K562 (cell line): ENCODE data around the gene EHBP1. TPM values are rescaled to one million over a fixed set of nuclear protein-coding genes. Genes with fewer than 3 reads are reported as not detected.
A peak's percentile ranks its signal among the peaks of the same experiment; 100 is the strongest.

Source experiments
- ATAC-seq: fragments of 200-7000 bp; cut with Tn5 transposase; 3 replicates; pipeline ENCODE4 v1.9.1; 2020; ENCODE audit warnings: moderate library complexity
- BruUV-seq: library from RNA; stranded (reverse); fragments of 400-500 nt; replicated peaks from 2 replicates; lab custom pipeline; 2021; lab: Mats Ljungman, UMichigan
- CTCF ChIA-PET: fragments of 300-600 bp; formaldehyde crosslinking; extraction: SDS; loops from one replicate; lab custom pipeline; 2021; ENCODE audit warnings: low intra/inter-chr PET ratio; lab: Yijun Ruan, JAX
- POLR2A ChIA-PET: fragments of 300-600, 350-650 bp; sonication (Branson Sonifier 250); formaldehyde crosslinking; extraction: SDS; loops from one replicate; lab custom pipeline; 2021; ENCODE audit warnings: antibody characterized with exemption, inconsistent platforms; lab: Yijun Ruan, JAX
- DNase-seq, 4 experiments: peaks; one replicate each; pipeline versions ENCODE4 v3.0.0 to v3.0.0-alpha.2; 2011 to 2018; ENCODE audit warnings: low spot score in 3 of 4, mixed read lengths in 3 of 4; ENCODE audit errors: extremely low read depth in 1 of 4
- FAIRE-seq: peaks from 2 replicates; lab custom pipeline; 2011; peaks lifted over from hg19 to GRCh38; lab: Jason Lieb, UNC
- H2AFZ ChIP-seq: 2 replicates; pipeline ENCODE4 v1.6.0; 2011; ENCODE audit warnings: low read depth, low read length, control low read depth, inconsistent platforms
- H3K27ac ChIP-seq: fragments of 200-600 bp; 3 replicates; pipeline ENCODE4 v1.8.0; 2011; ENCODE audit warnings: low read depth, mild to moderate bottlenecking, control low read depth, inconsistent platforms, low read length, moderate library complexity, mixed read lengths; ENCODE audit errors: extremely low read depth
- H3K27me3 ChIP-seq, 2 experiments: fragments of 300-600 bp in 1 of 2; 2 replicates in 1 of 2; 3 replicates in 1 of 2; pipeline versions ENCODE4 v1.6.0 to v1.8.0; 2011; ENCODE audit warnings: inconsistent platforms in 2 of 2, low read length in 2 of 2, mild to moderate bottlenecking in 1 of 2, mixed read lengths in 1 of 2, moderate library complexity in 1 of 2; ENCODE audit not compliant: control insufficient read depth in 2 of 2, insufficient read depth in 2 of 2
- H3K36me3 ChIP-seq: fragments of 300-600 bp; 3 replicates; pipeline ENCODE4 v1.8.0; 2011; ENCODE audit warnings: mild to moderate bottlenecking, low read length, inconsistent platforms; ENCODE audit not compliant: control insufficient read depth, insufficient read depth
- H3K4me1 ChIP-seq, 2 experiments: fragments of 200-600 bp in 1 of 2; replicated peaks in 1 of 2; 2 replicates in 1 of 2; 3 replicates in 1 of 2; pipeline versions ENCODE4 v1.5.1 to v1.8.0; 2011; ENCODE audit warnings: inconsistent platforms in 2 of 2, low read length in 2 of 2, mild to moderate bottlenecking in 1 of 2, mixed read lengths in 1 of 2, moderate library complexity in 1 of 2; ENCODE audit not compliant: control insufficient read depth in 2 of 2, insufficient read depth in 2 of 2
- H3K4me2 ChIP-seq: 2 replicates; pipeline ENCODE4 v1.6.1; 2011; ENCODE audit warnings: low read length, control low read depth, inconsistent platforms, mixed read lengths; ENCODE audit not compliant: insufficient read depth
- H3K4me3 ChIP-seq: fragments of 200-600 bp; sonication (generic), shearing (Covaris generic); 2 replicates; pipeline ENCODE4 v1.5.1; 2016; ENCODE audit warnings: control low read depth, inconsistent platforms
- H3K79me2 ChIP-seq: fragments of 200-600 bp; 3 replicates; pipeline ENCODE4 v1.8.0; 2011; ENCODE audit warnings: low read length, inconsistent platforms; ENCODE audit not compliant: control insufficient read depth, insufficient read depth
- H3K9ac ChIP-seq, 2 experiments: 2 replicates each; pipeline versions ENCODE4 v1.6.0 to v1.6.1; 2011; ENCODE audit warnings: low read depth in 2 of 2, low read length in 2 of 2, control low read depth in 1 of 2, inconsistent platforms in 1 of 2, mild to moderate bottlenecking in 1 of 2, mixed read lengths in 1 of 2; ENCODE audit not compliant: insufficient read depth in 1 of 2
- H3K9me1 ChIP-seq: one replicate; pipeline ENCODE4 v1.6.0; 2011; ENCODE audit warnings: inconsistent platforms, mild to moderate bottlenecking, low read length, moderate library complexity; ENCODE audit not compliant: control insufficient read depth, insufficient read depth
- H3K9me3 ChIP-seq: replicated peaks from 2 replicates; pipeline ENCODE4 v1.5.1; 2011; ENCODE audit warnings: low read depth, low read length, inconsistent platforms; ENCODE audit not compliant: control insufficient read depth, insufficient read depth
- H4K20me1 ChIP-seq: replicated peaks from 2 replicates; pipeline ENCODE4 v1.6.1; 2011; ENCODE audit warnings: low read length, inconsistent platforms, mixed read lengths; ENCODE audit not compliant: control insufficient read depth, insufficient read depth
- C11orf30 ChIP-seq: fragments of 450-650 bp; IDR thresholded peaks from 2 replicates; pipeline ENCODE4 v1.6.1; 2016; ENCODE audit warnings: low read depth, mild to moderate bottlenecking
- FOXJ2 ChIP-seq: fragments of 200-800 bp; sonication (Bioruptor generic); IDR thresholded peaks from 2 replicates; pipeline ENCODE4 v1.6.1; 2016; ENCODE audit warnings: missing genetic modification characterization, missing compliant biosample characterization
- POLR2G ChIP-seq: fragments of 200-400 bp; formaldehyde crosslinking; IDR thresholded peaks from 2 replicates; pipeline ENCODE4 v1.6.1; 2017; ENCODE audit warnings: low read depth, mild to moderate bottlenecking, antibody characterized with exemption, low read length, moderate library complexity
- PYGO2 ChIP-seq: fragments of 450-650 bp; IDR thresholded peaks from 2 replicates; pipeline ENCODE4 v1.6.1; 2016; ENCODE audit warnings: mild to moderate bottlenecking, missing genetic modification characterization, moderate library complexity, missing compliant biosample characterization
- RBM22 ChIP-seq: fragments of 200-400 bp; formaldehyde crosslinking; IDR thresholded peaks from 2 replicates; pipeline ENCODE4 v1.6.1; 2018; ENCODE audit warnings: low read length, low read depth; ENCODE audit not compliant: poor library complexity, severe bottlenecking
- RERE ChIP-seq: sonication (generic); formaldehyde crosslinking; IDR thresholded peaks from 2 replicates; pipeline ENCODE4 v1.8.0; 2023; ENCODE audit warnings: missing genetic modification reagents, mild to moderate bottlenecking, borderline replicate concordance
- ZFP1 ChIP-seq: fragments of 450-650 bp; formaldehyde crosslinking; IDR thresholded peaks from 2 replicates; pipeline ENCODE4 v1.4.0; 2020; ENCODE audit warnings: mild to moderate bottlenecking, mixed read lengths
- ZFP30 ChIP-seq: fragments of 250-450 bp; sonication (Bioruptor Pico); IDR thresholded peaks from 2 replicates; pipeline ENCODE4 v1.8.0; 2022; ENCODE audit warnings: moderate library complexity, mild to moderate bottlenecking, inconsistent platforms, borderline replicate concordance
- ZNF175 ChIP-seq: fragments of 200-800 bp; sonication (Bioruptor generic); IDR thresholded peaks from 2 replicates; pipeline ENCODE4 v1.6.1; 2016; ENCODE audit warnings: low read depth, mild to moderate bottlenecking, missing genetic modification characterization, missing compliant biosample characterization
- ZNF551 ChIP-seq: fragments of 250-450 bp; sonication (Bioruptor Pico); IDR thresholded peaks from 2 replicates; pipeline ENCODE4 v1.5.0; 2021; ENCODE audit warnings: mild to moderate bottlenecking, moderate library complexity
- WGBS: fragments of 100-300 bp; shearing (Covaris generic); methylation state at CpG from one replicate; pipeline ENCODE4 v1.1.6; 2016; ENCODE audit warnings: low coverage, mixed read lengths; ENCODE audit not compliant: insufficient coverage; ENCODE audit errors: missing lambda C conversion rate; 5-methylcytosine and 5-hydroxymethylcytosine counted together
- in situ Hi-C: fragments of 300-500 bp; cut with MboI; formaldehyde crosslinking; loops from 4 replicates; pipeline ENCODE4 v1.15.0; 2018; ENCODE audit warnings: inconsistent platforms, mixed read lengths
- intact Hi-C: fragments of 100-400 bp; cut with micrococcal nuclease; formaldehyde crosslinking; loops from 2 replicates; pipeline ENCODE4 v1.14.2; 2022
- polyA plus RNA-seq, 8 experiments: library from polyadenylated mRNA; depleted of rRNA in 4 of 8; stranded (reverse) in 5 of 8; unstranded in 3 of 8; fragments of >200 nt; fragmentation: Nextera tagmentation in 2 of 8; fragmentation: Illumina TruSeq in 1 of 8; extraction: Ambion mirVana in 2 of 8; extraction: Trizol in 1 of 8; gene quantifications; 2 replicates each; pipeline versions ENCODE4 v1.2.1 to v1.2.3, GENCODE V29; 2011 to 2014; ENCODE audit warnings: inconsistent platforms in 1 of 8, missing spikeins in 1 of 8
- total RNA-seq, 7 experiments: library from RNA; depleted of rRNA in 6 of 7; stranded (reverse); fragments of >200 nt in 6 of 7; fragmentation: Illumina TruSeq in 2 of 7; extraction: Trizol in 2 of 7; gene quantifications; 2 replicates each; pipeline versions ENCODE4 v1.2.1 to v1.2.3, GENCODE V29; 2011 to 2021; ENCODE audit warnings: low replicate concordance in 1 of 7

EHBP1 gene
- total and polyA plus RNA-seq, 9 of the 15 experiments (the other 6 are each of a cell fraction or from before 2014, with no cell fraction given): 8.9 to 26.6 (median 19.3) TPM

DNA sequence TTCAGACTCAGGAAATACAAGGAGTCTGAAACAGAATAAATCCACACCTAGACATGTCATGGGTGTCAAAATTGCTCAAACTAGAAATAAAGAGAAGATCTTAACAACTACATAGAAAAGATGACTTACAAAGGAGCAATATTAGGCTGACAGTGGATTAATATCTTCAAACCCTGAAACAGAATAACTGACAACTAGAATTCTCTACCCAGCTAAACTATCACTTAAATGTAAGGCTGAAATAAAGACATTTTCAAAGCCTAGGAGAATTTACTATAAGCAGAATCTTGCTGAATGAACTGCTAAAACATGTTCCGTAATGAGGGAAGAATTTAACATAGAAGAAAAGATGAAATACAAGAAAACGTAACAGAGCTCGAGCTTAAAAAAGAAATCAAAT is 168.1 kb downstream of the EHBP1 start:
- no peak overlapping the region for H3K4me3 ChIP-seq
- ChIA-PET POLR2A (no interaction called here), CTCF (no interaction called here)
- H3K4me1 ChIP-seq: no peaks in the 10 kb centered on the region
- WGBS: 98% methylated on average over 3 of the region's 3 CpGs
- no peaks in the 10 kb centered on the region for H3K9me1 ChIP-seq
- no peak for TF ChIP-seq ZNF175 (CRISPR knock-in tag)
- no peak for TF ChIP-seq ZFP30 (CRISPR knock-in tag)
- peak; percentile 77 for TF ChIP-seq ZFP1
- in situ Hi-C loops: no loop called here
- H3K36me3 ChIP-seq: peaks cover 13% of the 10 kb centered on the region; the same call in 2 of the 3 replicates
- H3K27ac ChIP-seq: no peak overlapping the region
- no peaks in the 10 kb centered on the region for H3K27me3 ChIP-seq
- H3K4me2 ChIP-seq: no peak overlapping the region
- DNase-seq (no peak), FAIRE-seq (peak; percentile 29), ATAC-seq (no peak)
- no peak overlapping the region for H3K9ac ChIP-seq
- intact Hi-C loops: no loop called here
- no peaks in the 10 kb centered on the region for H3K79me2 ChIP-seq
- H4K20me1 ChIP-seq: no peaks in the 10 kb centered on the region
- H2AFZ ChIP-seq: no peak overlapping the region
- no peaks in the 10 kb centered on the region; the same call in none of the 2 replicates for H3K9me3 ChIP-seq
- no TSS peak for BruUV-seq

GRCh38 chr2:62874881-62875383 is 169.4 kb downstream of the EHBP1 start:
- Histone ChIP-seq H3K9me3 (no peaks in the 10 kb centered on the region; the same call in none of the 2 replicates), H3K4me1 (no peaks in the 10 kb centered on the region), H4K20me1 (no peaks in the 10 kb centered on the region), H3K36me3 (peaks cover 13% of the 10 kb centered on the region; the same call in 2 of the 3 replicates), H3K27ac (no peak overlapping the region), H3K27me3 (no peaks in the 10 kb centered on the region), H3K9me1 (no peaks in the 10 kb centered on the region), H3K4me3 (no peak overlapping the region), H3K9ac (no peak overlapping the region), H3K4me2 (no peak overlapping the region), H2AFZ (no peak overlapping the region), H3K79me2 (no peaks in the 10 kb centered on the region)
- no peak for ATAC-seq
- in situ Hi-C loops (no loop called here), intact Hi-C loops (no loop called here)
- POLR2A ChIA-PET: no interaction called here
- CTCF ChIA-PET: no interaction called here
- WGBS: 90% methylated on average over 6 of the region's 6 CpGs
- FAIRE-seq: no peak
- no peak for DNase-seq
- BruUV-seq: no TSS peak
- TF ChIP-seq C11orf30: no peak
- no peak for TF ChIP-seq RERE (CRISPR knock-in tag)
- TF ChIP-seq FOXJ2 (tag): no peak
- TF ChIP-seq POLR2G: no peak
- no peak for TF ChIP-seq ZNF551
- no peak for TF ChIP-seq PYGO2 (tag)
- no peak for TF ChIP-seq RBM22
